HepG2 (cell line): ENCODE results near the gene CEBPZOS. TPM values are rescaled to one million over a fixed set of nuclear protein-coding genes. Genes with fewer than 3 reads are reported as not detected.

Experiments used
- ARID5B ChIP-seq: IDR thresholded peaks from 2 replicates; pipeline ENCODE4 v1.4.0; 2020; ENCODE audit warnings: mild to moderate bottlenecking, missing genetic modification reagents
- ARNTL ChIP-seq: sonication (generic); formaldehyde crosslinking; IDR thresholded peaks from 2 replicates; pipeline ENCODE4 v1.4.0; 2020; ENCODE audit warnings: mild to moderate bottlenecking, missing genetic modification reagents
- BCL6 ChIP-seq: IDR thresholded peaks from 2 replicates; pipeline ENCODE4 v1.6.1; 2016; ENCODE audit warnings: missing genetic modification reagents, missing compliant biosample characterization
- BRF2 ChIP-seq: sonication (generic); formaldehyde crosslinking; IDR thresholded peaks from 2 replicates; pipeline ENCODE4 v1.8.1; 2022; ENCODE audit warnings: mild to moderate bottlenecking, missing genetic modification reagents
- KAT2B ChIP-seq: fragments of 150-350 bp; IDR thresholded peaks from 2 replicates; pipeline ENCODE4 v1.6.1; 2014; ENCODE audit warnings: low read depth, low read length, borderline replicate concordance
- KDM4B ChIP-seq: sonication (generic); formaldehyde crosslinking; IDR thresholded peaks from 2 replicates; pipeline ENCODE4 v1.4.0; 2020; ENCODE audit warnings: missing genetic modification reagents
- KLF16 ChIP-seq, 2 experiments: sonication (generic) in 1 of 2; formaldehyde crosslinking in 1 of 2; IDR thresholded peaks; 2 replicates each; pipeline versions ENCODE4 v1.6.1 to v1.8.0; 2016 to 2023; ENCODE audit warnings: missing genetic modification reagents in 2 of 2, missing compliant biosample characterization in 1 of 2
- MBD4 ChIP-seq: IDR thresholded peaks from 2 replicates; pipeline ENCODE4 v1.6.1; 2012; ENCODE audit warnings: low read length, inconsistent platforms, borderline replicate concordance
- NKX3-1 ChIP-seq: sonication (generic); formaldehyde crosslinking; IDR thresholded peaks from 2 replicates; pipeline ENCODE4 v1.5.0; 2020; ENCODE audit warnings: missing genetic modification reagents
- ONECUT2 ChIP-seq: sonication (generic); formaldehyde crosslinking; IDR thresholded peaks from 2 replicates; pipeline ENCODE4 v1.4.0; 2020; ENCODE audit warnings: missing genetic modification reagents
- PPARG ChIP-seq: conservative IDR thresholded peaks from 2 replicates; pipeline ENCODE4 v1.6.1; 2016; ENCODE audit warnings: missing biosample characterization, missing genetic modification reagents
- RARA ChIP-seq: IDR thresholded peaks from 2 replicates; pipeline ENCODE4 v1.6.1; 2016; ENCODE audit warnings: missing genetic modification reagents, missing compliant biosample characterization
- RXRB ChIP-seq: IDR thresholded peaks from 2 replicates; pipeline ENCODE4 v1.6.1; 2016; ENCODE audit warnings: borderline replicate concordance, missing genetic modification reagents, missing compliant biosample characterization
- SIN3A ChIP-seq: IDR thresholded peaks from 2 replicates; pipeline ENCODE4 v1.6.1; 2011; ENCODE audit warnings: low read depth, mild to moderate bottlenecking, control low read depth, low read length, borderline replicate concordance
- SOX5 ChIP-seq: IDR thresholded peaks from 2 replicates; pipeline ENCODE4 v1.6.1; 2016; ENCODE audit warnings: borderline replicate concordance
- ZC3H13 ChIP-seq: sonication (generic); formaldehyde crosslinking; IDR thresholded peaks from 2 replicates; pipeline ENCODE4 v1.8.1; 2023; ENCODE audit warnings: mild to moderate bottlenecking, missing genetic modification reagents, moderate library complexity
- ZNF503 ChIP-seq: sonication (generic); formaldehyde crosslinking; IDR thresholded peaks from 2 replicates; pipeline ENCODE4 v1.4.0; 2020; ENCODE audit warnings: missing genetic modification reagents
- ZNF609 ChIP-seq: sonication (generic); formaldehyde crosslinking; IDR thresholded peaks from 2 replicates; pipeline ENCODE4 v1.4.0; 2020; ENCODE audit warnings: mild to moderate bottlenecking, missing genetic modification reagents, borderline replicate concordance
- polyA plus RNA-seq, 8 experiments: library from polyadenylated mRNA; depleted of rRNA in 3 of 8; stranded (reverse) in 7 of 8; unstranded in 1 of 8; fragments of >200 nt; fragmentation: Illumina TruSeq in 4 of 8; extraction: Trizol in 4 of 8; gene quantifications; 2 replicates each; pipeline versions ENCODE4 v1.2.1 to v1.2.3, GENCODE V29; 2011 to 2016; ENCODE audit warnings: low read depth in 4 of 8, missing spikeins in 1 of 8, mixed read lengths in 1 of 8; ENCODE audit not compliant: insufficient read depth in 1 of 8
- total RNA-seq, 5 experiments: library from RNA; depleted of rRNA; stranded (reverse); fragments of >200 nt; fragmentation: Illumina TruSeq; extraction: Trizol; gene quantifications; 2 replicates each; pipeline ENCODE4 v1.2.3, GENCODE V29; 2016; ENCODE audit warnings: low read depth in 1 of 5

Gene CEBPZOS
- total and polyA plus RNA-seq, 2 of the 13 experiments (the other 11 are each of a cell fraction or from before 2014, with no cell fraction given): 18.6 to 44.7 TPM

- TF ChIP-seq ZNF609 (CRISPR knock-in tag): peak; percentile 59
- no peak for TF ChIP-seq KAT2B
- peak; percentile 75 for TF ChIP-seq RARA (CRISPR knock-in tag)
- TF ChIP-seq RXRB (CRISPR knock-in tag): peak; percentile 62; the same call in 1 of the 2 replicates
- TF ChIP-seq KLF16 (CRISPR knock-in tag; IDR thresholded peaks at IDR 0.05): 0 out of 4 replicates have a peak, but pooled peaks of 1 of the 2 experiments have one; percentile 46
- TF ChIP-seq PPARG (CRISPR knock-in tag): peak; percentile 65; the same call in 1 of the 2 replicates
- TF ChIP-seq ARID5B (CRISPR knock-in tag): peak; percentile 80
- no peak for TF ChIP-seq ARNTL (CRISPR knock-in tag)
- TF ChIP-seq ZC3H13 (CRISPR knock-in tag): no peak
- peak; percentile 80; the same call in 1 of the 2 replicates for TF ChIP-seq ZNF503 (CRISPR knock-in tag)
- TF ChIP-seq KDM4B: no peak
- no peak for TF ChIP-seq MBD4
- peak; percentile 70 for TF ChIP-seq BCL6
- TF ChIP-seq ONECUT2 (CRISPR knock-in tag): peak; percentile 80
- no peak for TF ChIP-seq SIN3A
- TF ChIP-seq SOX5 (CRISPR knock-in tag): peak; percentile 50; the same call in 1 of the 2 replicates
- no peak for TF ChIP-seq BRF2 (CRISPR knock-in tag)
- TF ChIP-seq NKX3-1 (CRISPR knock-in tag): 0 out of 2 replicates have a peak, but pooled peaks have one; percentile 42
Measured at GRCh38 chr2:37171624-37171950, 24.7 kb upstream of the CEBPZOS start (continued).
